ENCODE measurements around the gene SPTBN1.

GRCh38 chr2:54720563-54720962 is 264.4 kb downstream of the SPTBN1 start:
- TF ChIP-seq, protein P1, sequence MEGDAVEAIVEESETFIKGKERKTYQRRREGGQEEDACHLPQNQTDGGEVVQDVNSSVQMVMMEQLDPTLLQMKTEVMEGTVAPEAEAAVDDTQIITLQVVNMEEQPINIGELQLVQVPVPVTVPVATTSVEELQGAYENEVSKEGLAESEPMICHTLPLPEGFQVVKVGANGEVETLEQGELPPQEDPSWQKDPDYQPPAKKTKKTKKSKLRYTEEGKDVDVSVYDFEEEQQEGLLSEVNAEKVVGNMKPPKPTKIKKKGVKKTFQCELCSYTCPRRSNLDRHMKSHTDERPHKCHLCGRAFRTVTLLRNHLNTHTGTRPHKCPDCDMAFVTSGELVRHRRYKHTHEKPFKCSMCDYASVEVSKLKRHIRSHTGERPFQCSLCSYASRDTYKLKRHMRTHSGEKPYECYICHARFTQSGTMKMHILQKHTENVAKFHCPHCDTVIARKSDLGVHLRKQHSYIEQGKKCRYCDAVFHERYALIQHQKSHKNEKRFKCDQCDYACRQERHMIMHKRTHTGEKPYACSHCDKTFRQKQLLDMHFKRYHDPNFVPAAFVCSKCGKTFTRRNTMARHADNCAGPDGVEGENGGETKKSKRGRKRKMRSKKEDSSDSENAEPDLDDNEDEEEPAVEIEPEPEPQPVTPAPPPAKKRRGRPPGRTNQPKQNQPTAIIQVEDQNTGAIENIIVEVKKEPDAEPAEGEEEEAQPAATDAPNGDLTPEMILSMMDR (IDR thresholded peaks at IDR 0.05) = no peak
- TF ChIP-seq POLR2A (IDR thresholded peaks at IDR 0.05) = no peak
